Tibial artery (tissue), 4 donors: ENCODE results near the gene KCNJ9.

Source experiments
- DNase-seq, 2 donors: peaks; one replicate each; pipeline ENCODE4 v3.0.0-alpha.2; 2019
- H3K27ac ChIP-seq, 2 donors: fragments of 200-600 bp; sonication (generic) in 1 of 2; 1 replicate in 1 of 2; 2 replicates in 1 of 2; pipeline ENCODE4 v1.5.1; 2018 to 2019; ENCODE audit warnings: mild to moderate bottlenecking in 1 of 2
- H3K27me3 ChIP-seq, 2 donors: fragments of 200-600 bp; sonication (generic) in 1 of 2; one replicate each; pipeline versions ENCODE4 v1.5.1 to v1.6.0; 2016 to 2019
- H3K36me3 ChIP-seq, 3 donors: fragments of 200-600 bp; sonication (generic) in 2 of 3; one replicate each; pipeline ENCODE4 v1.5.1; 2016 to 2019; ENCODE audit warnings: mild to moderate bottlenecking in 2 of 3
- H3K4me1 ChIP-seq, 4 donors: fragments of 200-600 bp; sonication (generic) in 2 of 4; 1 replicate in 3 of 4; 2 replicates in 1 of 4; pipeline ENCODE4 v1.5.1; 2016 to 2019
- H3K4me3 ChIP-seq, 2 donors: fragments of 200-600 bp; sonication (generic) in 1 of 2; 1 replicate in 1 of 2; 2 replicates in 1 of 2; pipeline ENCODE4 v1.5.1; 2018 to 2019; ENCODE audit warnings: mild to moderate bottlenecking in 2 of 2
- H3K9me3 ChIP-seq, 3 donors: fragments of 200-600 bp; sonication (generic) in 1 of 3; one replicate each; pipeline ENCODE4 v1.5.1; 2016 to 2019
- intact Hi-C: fragments of 100-400 bp; cut with DNase I; formaldehyde crosslinking; loops from one replicate; pipeline ENCODE4 v1.15.0; 2023; ENCODE audit warnings: low total_unique reads
- TF ChIP-seq, protein P1 (sequence below), 2 experiments: fragments of 200-600 bp in 1 of 2; fragments of 450-650 bp in 1 of 2; IDR thresholded peaks; one replicate each; pipeline ENCODE4 v1.5.1; 2017 to 2019; ENCODE audit warnings: antibody characterized with exemption in 2 of 2, mild to moderate bottlenecking in 1 of 2, moderate library complexity in 1 of 2

KCNJ9 gene

DNA sequence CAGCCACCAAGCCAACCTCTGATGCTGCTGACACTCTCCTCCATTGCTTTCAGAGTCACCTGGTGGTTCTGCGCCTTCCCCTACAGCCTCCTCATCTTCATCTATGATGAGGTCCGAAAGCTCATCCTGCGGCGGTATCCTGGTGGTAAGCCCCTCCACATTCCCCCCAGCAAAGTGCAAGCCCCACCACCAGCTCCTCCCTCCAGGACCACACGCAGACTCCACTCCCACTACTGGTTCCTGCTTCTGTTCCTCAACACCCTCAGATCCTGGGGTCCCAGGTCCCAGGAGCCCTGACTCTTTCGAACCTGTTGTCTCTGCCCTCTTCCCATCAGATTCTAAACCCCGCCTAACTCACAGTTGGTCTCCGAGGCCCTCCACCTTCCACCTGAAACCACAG, 58.5 kb downstream of the KCNJ9 start:
- intact Hi-C loops: no loop called here
- Histone ChIP-seq H3K9me3 (no peaks in the 10 kb centered on the region), H3K27ac (no peak overlapping the region), H3K27me3 (no peaks in the 10 kb centered on the region), H3K4me1 (no peaks in the 10 kb centered on the region), H3K4me3 (no peak overlapping the region), H3K36me3 (peaks cover 40 to 56% (median 49%) of the 10 kb centered on the region in 3 donors)
- DNase-seq: no peak
- TF ChIP-seq, protein P1, sequence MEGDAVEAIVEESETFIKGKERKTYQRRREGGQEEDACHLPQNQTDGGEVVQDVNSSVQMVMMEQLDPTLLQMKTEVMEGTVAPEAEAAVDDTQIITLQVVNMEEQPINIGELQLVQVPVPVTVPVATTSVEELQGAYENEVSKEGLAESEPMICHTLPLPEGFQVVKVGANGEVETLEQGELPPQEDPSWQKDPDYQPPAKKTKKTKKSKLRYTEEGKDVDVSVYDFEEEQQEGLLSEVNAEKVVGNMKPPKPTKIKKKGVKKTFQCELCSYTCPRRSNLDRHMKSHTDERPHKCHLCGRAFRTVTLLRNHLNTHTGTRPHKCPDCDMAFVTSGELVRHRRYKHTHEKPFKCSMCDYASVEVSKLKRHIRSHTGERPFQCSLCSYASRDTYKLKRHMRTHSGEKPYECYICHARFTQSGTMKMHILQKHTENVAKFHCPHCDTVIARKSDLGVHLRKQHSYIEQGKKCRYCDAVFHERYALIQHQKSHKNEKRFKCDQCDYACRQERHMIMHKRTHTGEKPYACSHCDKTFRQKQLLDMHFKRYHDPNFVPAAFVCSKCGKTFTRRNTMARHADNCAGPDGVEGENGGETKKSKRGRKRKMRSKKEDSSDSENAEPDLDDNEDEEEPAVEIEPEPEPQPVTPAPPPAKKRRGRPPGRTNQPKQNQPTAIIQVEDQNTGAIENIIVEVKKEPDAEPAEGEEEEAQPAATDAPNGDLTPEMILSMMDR (IDR thresholded peaks at IDR 0.05): no peak
